ENCODE measurements around the gene SCD5.

- no peak for TF ChIP-seq CTCF (IDR thresholded peaks at IDR 0.05)
- no peak for TF ChIP-seq ZFX (IDR thresholded peaks at IDR 0.05; ENCODE audit: borderline replicate concordance)
These were observed 188.6 kb downstream of the SCD5 start for GRCh38 chr4:82610041-82610440.

Measured in 22Rv1 (cell line).